Thymus (tissue), 11 donors: ENCODE measurements around the gene CD63. TPM values are rescaled to one million over a fixed set of nuclear protein-coding genes. Genes with fewer than 3 reads are reported as not detected.
A peak's percentile ranks its signal among the peaks of the same experiment; 100 is the strongest.

ENCODE experiments used
- DNase-seq, 9 donors: peaks; one replicate each; pipeline ENCODE4 v3.0.0-alpha.2; 2013; ENCODE audit warnings: low spot score in 9 of 9, low read depth in 6 of 9, missing footprints in 1 of 9
- H3K27ac ChIP-seq, 2 donors: one replicate each; pipeline ENCODE4 v1.5.1; 2013; ENCODE audit warnings: control low read depth in 1 of 2, low read depth in 1 of 2, low read length in 1 of 2, mild to moderate bottlenecking in 1 of 2, moderate library complexity in 1 of 2
- H3K27me3 ChIP-seq, 2 donors: one replicate each; pipeline ENCODE4 v1.5.1; 2013; ENCODE audit warnings: low read length in 1 of 2; ENCODE audit not compliant: control insufficient read depth in 2 of 2, insufficient read depth in 1 of 2
- H3K36me3 ChIP-seq, 2 donors: one replicate each; pipeline ENCODE4 v1.5.1; 2013; ENCODE audit warnings: low read length in 1 of 2, mild to moderate bottlenecking in 1 of 2, moderate library complexity in 1 of 2; ENCODE audit not compliant: control insufficient read depth in 2 of 2, insufficient read depth in 2 of 2
- H3K4me1 ChIP-seq, 2 donors: one replicate each; pipeline ENCODE4 v1.5.1; 2013; ENCODE audit warnings: low read length in 2 of 2; ENCODE audit not compliant: control insufficient read depth in 2 of 2, insufficient read depth in 2 of 2
- H3K4me3 ChIP-seq, 2 donors: one replicate each; pipeline ENCODE4 v1.5.1; 2013; ENCODE audit warnings: low read length in 2 of 2, control low read depth in 1 of 2, mild to moderate bottlenecking in 1 of 2
- H3K9me3 ChIP-seq, 2 donors: one replicate each; pipeline ENCODE4 v1.5.1; 2013; ENCODE audit warnings: low read length in 1 of 2, mild to moderate bottlenecking in 1 of 2; ENCODE audit not compliant: control insufficient read depth in 2 of 2, insufficient read depth in 1 of 2
- WGBS: extraction: QIAGEN DNeasy Blood & Tissue Kit; methylation state at CpG from one replicate; pipeline ENCODE4 v1.1.7; 2013; 5-methylcytosine and 5-hydroxymethylcytosine counted together
- polyA plus RNA-seq: library from polyadenylated mRNA; stranded (reverse); fragments of 200-250 nt; gene quantifications from one replicate; pipeline ENCODE4 v1.2.3, GENCODE V29; 2013
- total RNA-seq: library from RNA; stranded (reverse); fragments of 120-200 nt; gene quantifications from one replicate; pipeline ENCODE4 v1.2.4, GENCODE V29; 2013
- donor health status: healthy.

Gene CD63
- total and polyA plus RNA-seq, 2 donors: 221 to 598 TPM

- WGBS: 85% methylated on average over 10 of the region's 10 CpGs
- H3K36me3 ChIP-seq: peaks cover 10 to 20% of the 10 kb centered on the region in 2 donors
- H3K27me3 ChIP-seq: peaks cover 0 to 12% of the 10 kb centered on the region in 2 donors
- peaks cover 7 to 50% of the 10 kb centered on the region in 2 donors for H3K4me1 ChIP-seq
- H3K4me3 ChIP-seq: no peak overlapping the region
- H3K27ac ChIP-seq: no peak overlapping the region
- DNase-seq: no peak
- H3K9me3 ChIP-seq: peaks cover 0 to 6% of the 10 kb centered on the region in 2 donors
Measured at GRCh38 chr12:55726971-55727370, 1.8 kb downstream of the CD63 start.

- no peak for DNase-seq
- 90% methylated on average over 3 of the region's 3 CpGs for WGBS
- no peak overlapping the region for H3K4me3 ChIP-seq
- no peak overlapping the region for H3K27ac ChIP-seq
- H3K36me3 ChIP-seq: peaks cover 21% of the 10 kb centered on the region in 2 donors
- peaks cover 4 to 44% of the 10 kb centered on the region in 2 donors for H3K4me1 ChIP-seq
- H3K27me3 ChIP-seq: peaks cover 0 to 12% of the 10 kb centered on the region in 2 donors
- H3K9me3 ChIP-seq: peaks cover 0 to 6% of the 10 kb centered on the region in 2 donors
Measured at GRCh38 chr12:55725556-55725955, 3.3 kb downstream of the CD63 start.

- H3K36me3 ChIP-seq: peaks cover 26 to 27% of the 10 kb centered on the region in 2 donors
Measured at GRCh38 chr12:55724940-55725309, 3.9 kb downstream of the CD63 start.

GRCh38 chr12:55724226-55724939, 4.4 kb downstream of the CD63 start:
- Histone ChIP-seq H3K4me1 (peaks cover 4 to 39% of the 10 kb centered on the region in 2 donors), H3K36me3 (peaks cover 27 to 32% of the 10 kb centered on the region in 2 donors), H3K9me3 (peaks cover 0 to 6% of the 10 kb centered on the region in 2 donors), H3K27ac (no peak overlapping the region), H3K27me3 (peaks cover 0 to 12% of the 10 kb centered on the region in 2 donors), H3K4me3 (no peak overlapping the region)
- DNase-seq: peak in 2 of 9 donors; percentile 60 to 72
- WGBS: 70% methylated on average over 11 of the region's 11 CpGs

More at GRCh38 chr12:55724940-55725309, 3.9 kb downstream of the CD63 start:
- DNase-seq: no peak
- peaks cover 0 to 6% of the 10 kb centered on the region in 2 donors for H3K9me3 ChIP-seq
- H3K4me1 ChIP-seq: peaks cover 4 to 39% of the 10 kb centered on the region in 2 donors
- H3K4me3 ChIP-seq: no peak overlapping the region
- H3K27ac ChIP-seq: no peak overlapping the region
- 92% methylated on average over 3 of the region's 3 CpGs for WGBS
- peaks cover 0 to 12% of the 10 kb centered on the region in 2 donors for H3K27me3 ChIP-seq

- no peak overlapping the region for H3K27ac ChIP-seq
- WGBS: 95% methylated on average over 10 of the region's 10 CpGs
- no peak overlapping the region for H3K4me3 ChIP-seq
- H3K4me1 ChIP-seq: peaks cover 4 to 37% of the 10 kb centered on the region in 2 donors
- peaks cover 0 to 11% of the 10 kb centered on the region in 2 donors for H3K27me3 ChIP-seq
- H3K36me3 ChIP-seq: peaks cover 33 to 38% of the 10 kb centered on the region in 2 donors
- DNase-seq: no peak
- H3K9me3 ChIP-seq: peaks cover 0 to 6% of the 10 kb centered on the region in 2 donors
Measured at GRCh38 chr12:55723516-55724225, 5.1 kb downstream of the CD63 start.

- H3K27me3 ChIP-seq: peaks cover 0 to 3% of the 10 kb centered on the region in 2 donors
- DNase-seq: no peak
- peaks cover 0 to 6% of the 10 kb centered on the region in 2 donors for H3K9me3 ChIP-seq
- H3K4me3 ChIP-seq: no peak overlapping the region
- WGBS: 92% methylated on average over 8 of the region's 8 CpGs
- peaks cover 33 to 42% of the 10 kb centered on the region in 2 donors for H3K36me3 ChIP-seq
- H3K4me1 ChIP-seq: peaks cover 0 to 37% of the 10 kb centered on the region in 2 donors
- H3K27ac ChIP-seq: no peak overlapping the region
Measured at GRCh38 chr12:55722948-55723347, 5.9 kb downstream of the CD63 start.

- DNase-seq: no peak
- H3K36me3 ChIP-seq: peaks cover 32 to 42% of the 10 kb centered on the region in 2 donors
- WGBS: 95% methylated on average over 14 of the region's 14 CpGs
Measured at GRCh38 chr12:55721601-55722213, 7.1 kb downstream of the CD63 start.

GRCh38 chr12:55720894-55721444, 7.8 kb downstream of the CD63 start:
- no peaks in the 10 kb centered on the region for H3K27me3 ChIP-seq
- H3K4me1 ChIP-seq: peaks cover 11 to 43% of the 10 kb centered on the region in 2 donors
- no peak overlapping the region for H3K27ac ChIP-seq
- no peak overlapping the region for H3K4me3 ChIP-seq
- peaks cover 30 to 42% of the 10 kb centered on the region in 2 donors for H3K36me3 ChIP-seq
- 96% methylated on average over 9 of the region's 9 CpGs for WGBS
- peaks cover 0 to 6% of the 10 kb centered on the region in 2 donors for H3K9me3 ChIP-seq
- no peak for DNase-seq

More at GRCh38 chr12:55721601-55722213, 7.1 kb downstream of the CD63 start:
- H3K27ac ChIP-seq: no peak overlapping the region
- peaks cover 0 to 6% of the 10 kb centered on the region in 2 donors for H3K9me3 ChIP-seq
- H3K4me3 ChIP-seq: no peak overlapping the region
- no peaks in the 10 kb centered on the region for H3K27me3 ChIP-seq
- H3K4me1 ChIP-seq: peaks cover 8 to 39% of the 10 kb centered on the region in 2 donors
